Tibial nerve (tissue), 3 donors: ENCODE measurements around the gene FGD2.

Experiments used
- CTCF ChIP-seq, 5 experiments: fragments of 200-600 bp in 3 of 5; fragments of 450-650 bp in 2 of 5; sonication (generic) in 3 of 5; IDR thresholded peaks; one replicate each; pipeline ENCODE4 v1.5.1; 2016 to 2019; ENCODE audit warnings: antibody characterized with exemption in 5 of 5, mild to moderate bottlenecking in 3 of 5, moderate library complexity in 2 of 5
- POLR2A ChIP-seq, 2 donors: fragments of 450-650 bp; IDR thresholded peaks; one replicate each; pipeline ENCODE4 v1.6.1; 2017; ENCODE audit warnings: antibody characterized with exemption in 2 of 2, mild to moderate bottlenecking in 2 of 2, moderate library complexity in 2 of 2

GRCh38 chr6:36980129-36980528, 25.3 kb upstream of the FGD2 start:
- TF ChIP-seq CTCF (IDR thresholded peaks at IDR 0.05) = no peak
- TF ChIP-seq POLR2A (IDR thresholded peaks at IDR 0.05) = no peak
